Psoas muscle (tissue), 8 donors: ENCODE results near the gene AGPS. TPM values are rescaled to one million over a fixed set of nuclear protein-coding genes. Genes with fewer than 3 reads are reported as not detected.
A peak's percentile ranks its signal among the peaks of the same experiment; 100 is the strongest.

Experiments used
- ATAC-seq, 4 donors: fragments of 200-7000 bp; cut with Tn5 transposase; one replicate each; pipeline ENCODE4 v1.9.1; 2020; ENCODE audit warnings: moderate library complexity in 3 of 4, mild to moderate bottlenecking in 2 of 4
- DNase-seq, 2 donors: peaks; one replicate each; pipeline ENCODE4 v3.0.0-alpha.2; 2020
- H3K27ac ChIP-seq: fragments of 200-600 bp; one replicate; pipeline ENCODE4 v1.8.0; 2022
- H3K27me3 ChIP-seq, 3 donors: fragments of 200-600 bp in 1 of 3; one replicate each; pipeline versions ENCODE4 v1.6.1 to v1.8.0; 2013 to 2022; ENCODE audit warnings: low read length in 2 of 3, mild to moderate bottlenecking in 2 of 3, moderate library complexity in 1 of 3; ENCODE audit not compliant: insufficient read depth in 3 of 3
- H3K36me3 ChIP-seq, 2 donors: fragments of 200-600 bp in 1 of 2; one replicate each; pipeline versions ENCODE4 v1.6.1 to v1.8.0; 2013 to 2022; ENCODE audit warnings: low read depth in 1 of 2, mild to moderate bottlenecking in 1 of 2, moderate library complexity in 1 of 2; ENCODE audit not compliant: insufficient read depth in 1 of 2
- H3K4me1 ChIP-seq: fragments of 200-600 bp; one replicate; pipeline ENCODE4 v1.8.0; 2022
- H3K4me3 ChIP-seq: fragments of 200-600 bp; one replicate; pipeline ENCODE4 v1.8.0; 2022; ENCODE audit warnings: mild to moderate bottlenecking
- H3K9me3 ChIP-seq: fragments of 200-600 bp; one replicate; pipeline ENCODE4 v1.8.0; 2022
- CTCF ChIP-seq: fragments of 200-600 bp; IDR thresholded peaks from one replicate; pipeline ENCODE4 v1.8.0; 2022; ENCODE audit warnings: antibody characterized with exemption
- WGBS, 3 donors: extraction: QIAGEN DNeasy Blood & Tissue Kit; methylation state at CpG; one replicate each; pipeline versions ENCODE4 v1.1.6 to v1.1.7; 2013; 5-methylcytosine and 5-hydroxymethylcytosine counted together
- intact Hi-C, 2 donors: fragments of 100-400 bp; cut with DNase I; formaldehyde crosslinking; loops; one replicate each; pipeline versions ENCODE4 v1.11.0 to v1.14.2; 2022
- polyA plus RNA-seq, 3 donors: library from polyadenylated mRNA; stranded (reverse); fragments of 200-250 nt; gene quantifications; one replicate each; pipeline ENCODE4 v1.2.3, GENCODE V29; 2013
- total RNA-seq, 4 donors: library from RNA; stranded (reverse); fragmentation: NEBNext Ultra II Directional in 2 of 4; extraction: Animal tissue kit (Norgen Biotek cat#: 25700) in 2 of 4; gene quantifications; one replicate each; pipeline versions ENCODE4 v1.2.1 to v1.2.4, GENCODE V29; 2021 to 2023
- donor health status: healthy with polysubstance abuse.
- donor health status: DM: no; HTN: no; CAD: no; lungs with moderate emphysema.
- donor health status: Bipolar disorder and iron deficiency.
- donor health status: healthy.
- donor health status: DM: yes; HTN: yes; CAD: no.
- donor health status: DM: no; HTN: no; CAD: no.
- donor health status: DM: no; HTN: no; CAD: no.
- donor health status: DM: yes; HTN: yes; CAD: no.

Gene AGPS
- total and polyA plus RNA-seq, 7 donors: 7.8 to 32.2 (median 26.6) TPM

GRCh38 chr2:177383935-177384334, 8.6 kb upstream of the AGPS start:
- no peak for TF ChIP-seq CTCF
- Histone ChIP-seq H3K27me3 (no peaks in the 10 kb centered on the region), H3K4me1 (peaks cover 5% of the 10 kb centered on the region), H3K36me3 (peaks cover 5 to 9% of the 10 kb centered on the region in 2 donors), H3K4me3 (no peak overlapping the region), H3K9me3 (no peaks in the 10 kb centered on the region), H3K27ac (no peak overlapping the region)
- DNase-seq: no peak
- no peak for ATAC-seq
- WGBS, 3 donors: 45 to 69% (median 66%) methylated on average over 2 of the region's 2 CpGs
- intact Hi-C loops: loop anchor here in 1 of 2 donors (10.0 kb wide), 1 partner anchor 49 kb away; no protein-coding TSS in a partner anchor

GRCh38 chr2:177385151-177385550, 7.4 kb upstream of the AGPS start:
- intact Hi-C loops: loop anchor here in 1 of 2 donors (10.0 kb wide), 1 partner anchor 50 kb away; no protein-coding TSS in a partner anchor
- Histone ChIP-seq H3K27ac (no peak overlapping the region), H3K4me1 (peaks cover 5% of the 10 kb centered on the region), H3K36me3 (peaks cover 2 to 8% of the 10 kb centered on the region in 2 donors), H3K27me3 (no peaks in the 10 kb centered on the region), H3K9me3 (no peaks in the 10 kb centered on the region), H3K4me3 (no peak overlapping the region)
- TF ChIP-seq CTCF: no peak
- no peak for ATAC-seq
- WGBS, 3 donors: 28 to 31% (median 28%) methylated on average over 2 of the region's 2 CpGs
- no peak for DNase-seq

- H3K27ac ChIP-seq: peak overlapping the region; percentile 86
Observed at GRCh38 chr2:177391822-177392372, 676 bp upstream of the AGPS start.

GRCh38 chr2:177393203-177393755, 706 bp downstream of the AGPS start:
- no peaks in the 10 kb centered on the region for H3K36me3 ChIP-seq
- DNase-seq (no peak), ATAC-seq (no peak)
- H3K4me1 ChIP-seq: peaks cover 45% of the 10 kb centered on the region
- 13 to 21% (median 18%) methylated on average over 8 of the region's 8 CpGs for WGBS, 3 donors
- H3K4me3 ChIP-seq: peak overlapping the region; percentile 93
- no peaks in the 10 kb centered on the region for H3K9me3 ChIP-seq
- H3K27ac ChIP-seq: peak overlapping the region; percentile 86
- no peak for TF ChIP-seq CTCF
- intact Hi-C loops: no loop called here
- no peaks in the 10 kb centered on the region for H3K27me3 ChIP-seq

More at GRCh38 chr2:177391822-177392372, 676 bp upstream of the AGPS start:
- intact Hi-C loops: no loop called here
- DNase-seq (no peak), ATAC-seq (peak in 1 of 4 donors; percentile 28)
- Histone ChIP-seq H3K9me3 (no peaks in the 10 kb centered on the region), H3K27me3 (no peaks in the 10 kb centered on the region), H3K36me3 (no peaks in the 10 kb centered on the region), H3K4me3 (peak overlapping the region; percentile 93), H3K4me1 (peaks cover 35% of the 10 kb centered on the region)
- 39 to 49% (median 43%) methylated on average over 4 of the region's 4 CpGs for WGBS, 3 donors
- TF ChIP-seq CTCF: no peak
